Hematopoietic multipotent progenitor cell (in vitro differentiated cells): ENCODE measurements around the gene UBE3C. TPM values are rescaled to one million over a fixed set of nuclear protein-coding genes. Genes with fewer than 3 reads are reported as not detected.
"Not testable (repeated sequence)": the region's sequence is repeated elsewhere in the genome, so short reads cannot be mapped to it uniquely, and the experiment has no call there.

Experiments
- DNase-seq, 3 donors: peaks; one replicate each; pipeline ENCODE4 v3.0.0-alpha.2; 2011 to 2015; ENCODE audit warnings: low read depth in 2 of 3, low spot score in 2 of 3
- total RNA-seq: library from RNA; depleted of rRNA; stranded (reverse); fragments of >200 nt; gene quantifications from one replicate; pipeline ENCODE4 v1.2.3, GENCODE V29; 2012

UBE3C gene
- total RNA-seq, 1 donor, result 24.8 TPM

DNA sequence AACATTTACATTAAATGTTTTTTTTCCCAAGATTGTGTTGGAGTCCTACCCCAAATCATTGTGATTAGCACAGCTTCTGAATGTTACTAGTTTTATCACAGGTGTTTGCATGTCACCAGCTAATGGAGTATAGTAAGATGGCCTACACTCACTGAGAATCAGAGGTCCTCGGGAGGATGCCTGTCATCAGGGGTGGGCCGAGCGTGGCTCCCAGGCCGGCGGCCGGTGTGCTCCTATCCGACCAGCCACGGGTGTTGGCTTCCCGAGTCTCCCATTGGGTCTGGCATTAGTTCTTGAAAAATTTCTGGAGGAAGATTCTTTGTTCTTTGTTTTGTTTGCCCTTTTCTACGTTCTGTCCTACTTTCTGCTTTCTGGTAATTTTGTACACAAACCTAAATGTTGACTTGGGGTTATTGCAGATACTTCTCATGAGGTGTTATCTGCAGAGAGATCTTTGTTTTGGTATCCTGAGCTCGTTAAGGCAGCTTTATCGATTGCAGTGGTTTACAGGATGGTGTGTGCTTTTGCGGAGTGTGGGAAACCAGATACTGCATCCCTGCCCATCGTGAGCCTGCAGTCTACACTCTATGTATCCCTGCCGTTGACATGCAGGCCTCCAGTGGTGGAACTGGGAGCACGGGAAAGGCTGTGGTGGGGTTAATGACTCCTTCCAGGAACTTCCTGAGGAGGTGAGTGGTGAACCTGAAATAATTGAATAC, 130.8 kb downstream of the UBE3C start:
- DNase-seq, result no peak

DNA sequence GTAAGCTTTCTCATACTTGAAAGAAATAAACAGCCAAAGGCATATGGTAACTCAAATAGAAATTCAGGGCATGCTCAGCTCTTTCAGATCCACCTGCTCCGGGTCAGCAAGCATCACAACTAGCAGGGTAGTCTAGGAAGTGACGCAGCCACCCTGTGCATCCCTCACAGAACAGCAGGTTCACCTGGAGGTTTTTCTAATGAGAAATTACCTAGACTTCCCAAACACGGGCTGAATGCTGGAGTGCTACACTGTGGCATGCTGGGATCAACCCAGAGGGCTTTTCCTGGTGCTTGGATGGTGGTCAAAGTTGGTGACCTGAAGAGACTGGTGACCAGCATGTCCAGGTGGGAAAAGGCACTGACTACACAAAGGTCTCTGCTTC, 131.3 kb downstream of the UBE3C start:
- DNase-seq, result no peak

DNA sequence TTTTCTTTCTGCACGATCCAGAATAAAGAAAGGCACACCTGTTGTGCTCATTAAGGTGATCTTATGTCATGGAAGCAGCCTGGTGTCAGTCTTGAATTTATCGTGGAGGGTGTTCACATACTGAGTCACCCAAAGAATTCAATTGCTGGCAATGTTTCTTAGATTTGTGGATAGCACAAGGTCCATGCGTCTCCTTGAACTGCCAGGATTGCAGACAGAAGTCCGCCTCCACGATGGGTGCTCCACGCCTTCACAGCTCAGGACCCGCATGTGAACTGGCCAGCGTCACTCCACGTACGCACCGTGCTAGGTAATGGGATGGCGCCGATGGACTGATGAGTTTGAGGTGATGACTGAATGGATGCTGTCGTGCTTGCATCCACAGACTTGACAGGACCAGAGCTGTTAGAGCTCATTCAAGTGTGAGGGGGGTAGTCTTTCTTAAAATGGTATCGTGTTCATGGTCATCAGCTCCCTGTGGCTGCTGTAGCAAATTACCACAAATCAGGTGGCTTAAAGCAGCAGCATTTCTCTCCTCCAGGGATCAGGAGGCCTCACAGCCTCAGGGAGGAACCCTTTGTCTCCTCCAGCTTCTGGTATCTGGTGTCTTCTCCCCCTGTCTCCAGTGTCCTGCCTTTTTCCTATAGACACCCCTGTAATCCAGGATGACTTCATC, 132.7 kb downstream of the UBE3C start:
- DNase-seq, result no peak

DNA sequence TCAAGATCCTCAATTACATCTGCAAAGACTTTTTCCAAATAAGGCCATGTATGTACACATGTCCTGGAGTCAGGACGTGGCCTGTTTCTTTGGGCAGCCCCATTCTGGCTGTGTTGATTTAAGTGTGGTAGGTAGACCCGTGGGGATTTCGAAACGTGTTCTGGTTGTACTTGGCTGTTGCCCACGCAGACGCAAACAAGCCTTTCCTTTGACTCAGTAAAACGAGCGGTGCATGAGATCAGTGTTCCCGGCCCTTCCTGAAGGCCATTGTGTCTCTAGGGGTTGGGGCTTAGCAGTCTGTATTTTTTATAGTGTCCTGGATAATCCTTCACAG, 133.2 kb downstream of the UBE3C start:
- DNase-seq, result no peak

DNA sequence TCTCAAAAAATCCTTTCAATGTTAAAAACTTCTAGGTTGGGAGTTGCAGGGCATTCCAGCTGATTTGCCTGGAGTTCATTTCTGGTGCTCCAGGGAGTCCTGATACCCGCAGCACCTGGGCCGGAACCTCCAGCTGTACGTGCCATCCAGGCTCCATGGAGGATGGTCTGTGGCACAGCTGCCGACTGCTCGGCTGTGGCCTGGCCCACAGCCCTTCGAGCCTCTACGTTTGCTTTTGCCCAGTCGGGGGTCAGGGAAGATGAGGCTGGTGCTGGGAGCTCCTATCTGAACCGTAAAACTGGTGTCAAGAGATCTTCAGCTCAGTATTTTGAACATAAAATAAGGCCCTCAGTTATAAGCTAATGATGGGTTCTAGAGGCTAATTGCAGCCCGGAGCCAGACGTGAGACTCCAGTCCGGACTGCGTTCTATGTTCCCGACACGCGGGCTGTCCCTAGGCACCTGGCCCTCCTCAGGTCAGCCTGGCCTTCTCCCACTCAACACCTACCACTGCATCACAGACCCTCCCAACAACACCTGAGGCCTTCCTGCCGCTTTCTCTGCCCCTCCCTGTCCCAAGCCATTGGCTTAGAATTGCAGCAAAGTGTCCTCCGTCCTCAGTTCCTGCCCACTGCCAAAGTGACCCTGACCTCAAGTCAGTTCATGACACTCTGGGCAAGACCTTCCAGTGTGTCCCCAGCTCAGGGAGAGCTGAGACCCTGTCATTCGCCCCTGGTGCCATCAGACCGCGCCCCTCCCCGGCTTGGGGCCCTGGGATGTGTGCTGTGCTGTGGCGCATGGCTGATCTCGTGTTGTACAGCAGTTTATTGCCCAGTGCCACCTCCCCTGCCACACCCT, 133.9 kb downstream of the UBE3C start:
- no peak for DNase-seq

DNA sequence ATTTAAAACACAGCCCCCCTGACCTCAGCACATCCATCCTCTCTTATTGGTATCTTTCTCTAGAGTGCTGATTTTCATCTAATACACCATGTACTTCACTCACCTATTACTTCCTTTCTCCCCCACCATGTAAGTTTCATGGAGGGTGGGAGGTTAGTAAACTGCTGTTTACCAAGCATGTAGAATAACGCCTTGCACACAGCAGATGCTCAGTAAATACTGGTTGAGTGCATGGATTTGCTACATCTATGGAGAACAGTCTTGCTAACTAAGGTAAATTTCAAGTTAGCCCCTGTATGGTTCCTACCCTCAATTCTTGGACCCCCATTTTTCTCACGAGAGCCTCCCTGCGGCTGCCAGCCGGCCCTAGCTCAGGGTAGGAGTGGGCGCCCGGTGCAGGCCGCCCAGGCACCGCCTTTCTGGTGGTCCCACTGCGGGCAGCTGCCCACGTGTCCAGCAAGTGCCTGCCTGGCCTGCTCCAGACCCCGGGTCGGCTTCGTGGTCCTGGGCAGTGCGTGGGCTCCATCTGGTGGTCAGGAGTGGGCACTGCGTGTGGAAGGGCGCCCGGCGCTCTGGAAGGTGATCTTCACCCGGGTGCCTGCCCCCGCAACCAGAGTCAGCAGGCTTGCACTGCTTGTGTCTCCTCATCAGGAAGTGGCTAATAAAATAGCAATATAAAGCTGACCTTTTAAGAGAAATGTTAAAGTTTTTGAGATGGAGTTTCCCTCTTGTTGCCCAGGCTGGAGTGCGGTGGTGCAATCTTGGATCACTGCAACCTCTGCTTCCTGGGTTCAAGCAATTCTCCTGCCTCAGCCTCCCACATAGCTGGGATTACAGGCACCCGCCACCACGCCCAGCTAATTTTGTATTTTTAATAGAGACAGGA, 134.7 kb downstream of the UBE3C start:
- peak; percentile 36 to 77 (median 74) for DNase-seq

DNA sequence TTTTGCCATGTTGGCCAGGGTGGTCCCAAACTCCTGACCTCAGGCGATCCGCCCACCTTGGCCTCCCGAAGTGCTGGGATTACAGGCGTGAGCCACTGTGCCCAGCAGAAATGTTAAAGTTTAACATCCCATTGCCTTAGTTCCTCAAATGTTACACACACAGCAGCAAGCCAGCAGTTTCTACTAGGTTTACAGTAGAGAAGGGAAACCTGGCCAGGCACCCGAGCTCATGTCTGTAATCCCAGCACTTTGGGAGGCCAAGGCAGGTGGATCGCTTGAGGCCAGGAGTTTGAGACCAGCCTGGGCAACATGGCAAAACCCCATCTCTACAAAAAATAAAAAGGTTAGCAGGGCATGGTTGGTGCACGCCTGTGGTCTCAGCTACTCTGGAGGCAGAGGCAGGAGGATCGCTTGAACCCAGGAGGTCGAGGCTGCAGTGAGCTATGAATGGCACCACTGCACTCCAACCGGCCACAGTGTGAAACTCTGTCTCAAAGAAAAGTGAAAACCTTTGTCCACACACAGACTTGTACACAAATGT, 135.4 kb downstream of the UBE3C start:
- not testable (repeated sequence) for DNase-seq

DNA sequence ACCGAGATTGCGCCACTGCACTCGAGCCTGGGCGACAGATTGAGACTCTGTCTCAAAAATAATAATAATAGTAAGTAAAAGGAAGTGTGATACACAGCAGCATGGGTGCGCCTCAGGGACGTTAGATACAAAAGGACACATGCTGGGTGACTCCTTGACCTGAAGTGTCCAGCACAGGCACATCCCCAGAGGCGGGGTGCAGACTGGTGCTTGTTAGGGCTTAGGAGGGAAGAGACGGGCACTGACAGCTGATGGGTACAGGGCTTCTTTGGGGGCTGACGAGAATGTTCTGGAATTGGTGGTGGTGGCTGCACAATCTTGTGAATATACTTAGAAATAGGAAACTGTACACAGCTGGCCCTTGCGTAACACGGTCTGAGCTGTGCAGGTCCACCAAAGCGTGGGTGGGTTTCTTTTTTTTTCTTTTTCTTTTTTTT, 136.3 kb downstream of the UBE3C start:
- DNase-seq, result no peak

DNA sequence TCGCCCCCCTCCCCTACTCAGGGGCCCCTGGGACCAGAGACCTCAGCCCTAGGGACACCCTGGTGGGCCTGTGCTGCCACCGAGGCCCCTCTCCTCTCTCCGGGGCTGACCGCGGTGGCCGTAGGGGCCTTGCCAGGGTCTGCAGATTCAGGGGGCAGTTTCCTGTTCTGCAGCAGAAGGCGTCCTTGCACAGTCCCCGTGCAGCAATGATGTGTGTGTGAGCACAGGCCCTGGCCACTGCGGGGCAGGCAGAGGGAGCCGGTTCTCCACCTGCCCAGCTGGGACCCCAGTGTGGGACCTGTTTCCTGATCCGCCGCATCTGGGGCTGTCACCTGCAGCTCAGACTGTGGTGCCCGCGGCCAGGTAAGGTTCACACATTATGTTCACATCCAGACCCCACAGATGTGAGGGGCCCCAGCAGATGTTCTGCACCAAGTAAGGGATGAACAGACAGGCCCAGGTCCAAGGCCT, 137.4 kb downstream of the UBE3C start:
- no peak for DNase-seq

DNA sequence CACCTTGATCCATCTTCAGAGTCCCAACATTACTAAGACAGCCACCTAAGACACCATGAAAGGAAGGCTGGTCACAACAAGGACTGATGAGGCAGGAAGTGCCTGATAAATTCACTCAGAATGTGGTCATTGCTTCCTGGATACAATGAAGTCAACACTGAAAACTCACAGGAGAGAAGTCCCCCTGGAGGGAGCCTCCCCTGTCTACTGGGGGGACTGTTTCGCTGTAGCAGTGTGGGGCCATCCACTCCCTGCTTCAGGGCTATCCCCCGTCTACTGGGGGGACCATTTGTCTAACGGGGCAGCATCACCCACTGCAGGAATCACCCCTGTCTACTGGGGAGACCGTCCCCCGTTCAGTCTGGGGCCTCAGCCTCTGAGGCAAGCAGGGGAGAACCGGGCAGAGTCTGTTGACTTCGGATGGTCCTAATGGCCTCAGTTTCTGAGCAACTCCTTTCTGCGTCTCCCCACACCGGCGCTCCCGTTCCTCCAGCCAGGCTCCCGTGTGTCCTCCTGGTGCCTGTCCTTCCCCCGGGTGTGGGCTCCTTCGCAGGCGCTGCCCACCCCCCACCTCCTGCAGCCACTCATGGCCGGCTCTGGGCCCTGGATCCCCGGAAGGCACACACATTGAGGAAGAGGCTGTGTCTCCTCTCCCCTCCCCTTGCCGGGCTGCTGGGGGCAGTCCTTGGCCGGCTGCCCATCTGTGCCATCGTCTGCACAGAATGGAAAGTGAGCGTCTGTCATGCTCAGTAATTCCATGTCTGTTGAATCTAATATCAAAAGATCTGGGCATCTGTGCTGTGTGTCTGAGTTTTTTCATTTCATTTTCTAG, 138.2 kb downstream of the UBE3C start:
- peak in 2 of 3 donors; percentile 80 to 90 for DNase-seq

DNA sequence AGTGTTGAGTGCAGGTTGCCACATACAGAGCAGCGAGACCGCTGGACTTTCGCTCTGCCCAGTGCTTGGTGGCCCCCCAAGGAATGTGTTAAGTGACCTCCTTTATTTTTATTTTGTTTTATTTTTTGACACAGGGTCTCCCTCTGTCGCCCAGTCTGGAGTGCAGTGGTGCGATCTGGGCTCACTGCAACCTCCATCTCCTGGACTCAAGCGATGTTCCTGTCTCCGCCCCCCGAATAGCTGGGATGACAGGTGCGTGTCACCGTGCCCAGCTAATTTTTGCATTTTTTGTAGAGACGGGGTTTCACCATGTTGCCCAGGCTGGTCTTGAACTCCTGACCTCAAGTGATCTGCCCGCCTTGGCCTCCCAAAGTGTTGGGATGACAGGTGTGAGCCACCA, 138.8 kb downstream of the UBE3C start:
- DNase-seq, result not testable (repeated sequence)

DNA sequence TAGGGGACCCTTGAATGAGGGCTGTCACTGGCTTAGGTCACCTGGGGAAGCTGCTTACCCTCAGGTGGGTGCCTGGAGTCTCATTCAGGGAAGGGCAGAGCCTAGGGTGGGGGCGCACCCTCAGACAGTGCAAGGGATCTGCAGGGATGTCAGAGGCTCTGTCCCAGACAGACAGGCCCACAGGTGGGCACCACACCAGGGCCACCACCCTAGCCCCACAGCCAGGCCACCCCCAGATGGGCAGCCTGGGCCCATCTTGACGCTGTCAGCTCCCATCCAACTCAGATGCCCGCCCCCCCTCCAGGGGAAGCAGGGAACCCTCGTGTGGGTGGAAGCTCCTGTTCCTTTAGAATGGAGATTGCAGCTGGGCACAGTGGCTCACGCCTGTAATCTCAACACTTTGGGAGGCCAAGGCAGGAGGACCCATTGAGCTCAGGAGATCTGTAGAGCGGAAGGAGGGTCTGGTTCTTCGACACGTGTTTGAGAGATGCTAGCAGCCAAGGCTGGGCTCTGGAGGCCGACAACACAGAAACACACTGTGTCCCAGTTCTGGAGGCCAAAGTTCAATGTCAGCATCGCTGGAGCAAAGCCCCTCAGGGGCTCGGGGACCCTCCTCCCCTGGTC, 139.6 kb downstream of the UBE3C start:
- DNase-seq, result no peak

DNA sequence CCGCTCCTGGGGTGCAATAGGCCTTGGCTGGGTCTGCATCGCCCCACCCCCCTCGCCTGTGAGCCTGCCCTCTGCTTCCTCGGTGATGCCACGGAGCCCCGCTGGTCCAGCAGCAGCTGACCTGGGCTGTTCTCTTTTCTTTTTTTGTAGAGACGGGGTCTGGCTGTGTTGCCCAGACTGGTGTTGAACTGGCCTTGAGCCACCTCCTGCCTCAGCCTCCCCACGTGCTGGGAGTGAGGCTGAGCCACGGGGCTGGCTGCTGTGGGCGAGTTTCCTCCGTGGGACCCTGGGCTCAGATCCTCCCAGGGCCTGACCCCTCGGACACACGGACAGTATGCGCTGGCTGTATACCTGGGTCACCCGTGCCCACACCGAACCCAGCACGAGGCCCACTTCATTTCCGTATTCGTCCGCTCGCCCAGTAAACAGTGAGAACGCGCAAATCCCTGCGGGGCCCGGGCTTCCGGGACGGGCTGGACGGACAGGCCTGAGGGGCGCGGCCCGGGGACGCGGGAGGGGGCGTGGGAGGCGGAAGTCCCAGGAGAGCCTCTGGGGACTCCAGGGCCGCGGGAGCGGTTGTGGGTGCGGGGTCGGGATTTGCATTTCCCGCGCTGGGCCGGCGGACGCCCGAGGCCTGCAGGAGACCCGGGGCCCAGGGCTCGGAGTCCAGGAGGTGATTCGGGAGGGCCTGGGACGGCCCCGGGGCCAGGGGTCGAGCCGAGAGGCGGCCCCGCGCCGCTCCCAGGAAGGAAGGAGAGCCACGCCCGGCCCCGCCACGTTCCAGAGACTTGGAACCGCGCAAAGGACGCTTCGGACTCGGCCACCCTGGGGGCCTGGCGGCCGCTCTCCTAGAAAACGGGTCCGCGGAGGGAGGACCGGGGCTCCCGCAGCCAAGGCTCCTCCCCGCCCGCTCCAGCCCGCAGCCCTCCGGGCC, 140.3 kb downstream of the UBE3C start:
- no peak for DNase-seq

DNA sequence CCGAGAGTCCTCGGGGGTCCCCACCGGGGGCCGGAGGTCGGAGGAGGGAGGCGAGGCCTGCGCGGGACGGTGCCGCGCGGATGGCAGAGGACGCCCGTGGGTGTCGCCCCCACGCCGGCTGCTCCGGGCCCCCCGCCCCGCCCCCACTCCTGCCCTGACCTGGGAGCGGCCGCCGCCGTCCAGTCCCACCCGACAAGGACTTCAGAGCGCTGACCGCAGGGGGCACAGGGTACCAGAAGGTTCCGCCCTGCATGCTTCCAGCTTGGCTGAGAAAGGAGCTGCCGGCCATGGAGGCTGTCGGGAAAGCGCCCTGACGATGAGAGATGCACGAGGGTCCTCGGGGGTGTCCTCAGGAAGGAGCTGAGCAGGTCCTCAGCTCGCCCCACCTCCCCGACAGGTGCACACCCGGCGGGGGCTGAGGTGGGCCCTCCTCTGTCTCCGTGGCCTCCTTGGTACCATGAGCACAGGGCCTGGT, 141.1 kb downstream of the UBE3C start:
- DNase-seq, result no peak

DNA sequence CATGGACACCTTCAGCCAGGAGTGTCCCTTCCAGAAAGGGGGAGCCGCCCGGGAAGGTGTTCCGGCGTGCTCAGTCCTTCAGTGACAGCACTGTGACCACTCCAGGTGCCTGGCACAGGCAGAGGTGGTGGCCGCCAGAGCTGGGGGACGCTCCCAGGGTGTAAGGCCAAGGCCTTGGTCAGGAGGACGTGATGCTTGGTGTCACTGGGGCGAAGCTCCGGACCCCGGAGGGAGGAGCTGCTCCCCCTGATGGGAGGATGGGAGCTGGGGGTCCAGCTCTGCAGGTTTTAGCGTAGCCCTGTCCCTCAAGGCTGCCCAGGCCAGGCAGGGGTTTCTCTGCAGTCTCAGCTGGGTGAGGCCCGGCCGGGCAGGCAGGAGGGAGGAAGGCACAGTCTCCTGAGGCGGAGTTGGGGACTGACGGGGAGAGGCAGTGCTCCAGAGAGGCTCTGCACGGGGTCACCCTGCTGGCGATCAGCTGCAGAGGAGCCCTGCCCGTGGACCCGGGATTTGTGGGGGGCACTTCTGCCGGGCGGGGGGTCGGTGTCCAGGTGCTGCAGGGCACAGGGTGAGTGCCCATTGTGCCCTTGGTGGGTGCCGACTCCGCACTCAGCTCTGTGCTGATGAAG, 141.6 kb downstream of the UBE3C start:
- DNase-seq, result no peak

DNA sequence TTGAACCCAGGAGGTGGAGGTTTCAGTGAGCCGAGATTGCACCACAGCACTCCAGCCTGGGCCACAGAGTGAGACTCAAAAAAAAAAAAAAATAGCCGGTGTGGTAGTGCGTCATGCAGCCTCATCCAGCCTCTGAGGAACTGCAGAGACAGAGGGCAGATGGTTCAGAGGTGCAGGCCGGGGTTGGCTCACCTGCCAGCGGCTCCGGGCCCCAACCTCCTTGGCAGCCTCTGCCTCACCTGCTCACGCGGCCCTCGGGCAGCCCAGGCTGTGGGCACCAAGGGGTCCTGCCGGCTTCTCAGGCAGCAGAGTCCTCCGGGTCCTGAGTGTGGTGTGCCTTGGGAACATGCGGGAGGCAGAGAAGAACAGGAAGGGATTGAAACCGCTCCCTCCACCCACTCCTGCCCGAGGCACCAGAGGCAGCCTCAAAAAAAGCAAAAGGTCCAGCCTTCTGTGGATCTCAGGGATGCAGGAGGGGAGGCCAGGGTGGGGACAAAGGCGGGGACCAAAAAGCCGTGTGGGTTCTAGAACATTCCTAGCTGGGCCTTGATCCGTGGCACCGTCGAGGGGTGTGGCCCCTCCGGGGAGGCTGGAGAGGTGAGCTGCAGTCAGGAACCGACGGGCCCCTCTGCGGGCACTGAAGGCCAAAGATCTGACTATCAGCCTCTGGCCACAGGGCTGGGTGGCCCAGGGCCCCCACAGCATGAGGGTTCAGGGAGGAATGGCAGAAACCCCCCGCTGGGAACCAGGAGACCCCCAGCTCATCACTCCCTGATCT, 142.7 kb downstream of the UBE3C start:
- no peak for DNase-seq
